ENCODE measurements around the gene PTPRJ. TPM values are rescaled to one million over a fixed set of nuclear protein-coding genes. Genes with fewer than 3 reads are reported as not detected.

The PTPRJ gene
- total and polyA plus RNA-seq, 2 donors (not counting 1 experiment from before 2014, with no cell fraction given) = 11.2 to 20.0 TPM

DNA sequence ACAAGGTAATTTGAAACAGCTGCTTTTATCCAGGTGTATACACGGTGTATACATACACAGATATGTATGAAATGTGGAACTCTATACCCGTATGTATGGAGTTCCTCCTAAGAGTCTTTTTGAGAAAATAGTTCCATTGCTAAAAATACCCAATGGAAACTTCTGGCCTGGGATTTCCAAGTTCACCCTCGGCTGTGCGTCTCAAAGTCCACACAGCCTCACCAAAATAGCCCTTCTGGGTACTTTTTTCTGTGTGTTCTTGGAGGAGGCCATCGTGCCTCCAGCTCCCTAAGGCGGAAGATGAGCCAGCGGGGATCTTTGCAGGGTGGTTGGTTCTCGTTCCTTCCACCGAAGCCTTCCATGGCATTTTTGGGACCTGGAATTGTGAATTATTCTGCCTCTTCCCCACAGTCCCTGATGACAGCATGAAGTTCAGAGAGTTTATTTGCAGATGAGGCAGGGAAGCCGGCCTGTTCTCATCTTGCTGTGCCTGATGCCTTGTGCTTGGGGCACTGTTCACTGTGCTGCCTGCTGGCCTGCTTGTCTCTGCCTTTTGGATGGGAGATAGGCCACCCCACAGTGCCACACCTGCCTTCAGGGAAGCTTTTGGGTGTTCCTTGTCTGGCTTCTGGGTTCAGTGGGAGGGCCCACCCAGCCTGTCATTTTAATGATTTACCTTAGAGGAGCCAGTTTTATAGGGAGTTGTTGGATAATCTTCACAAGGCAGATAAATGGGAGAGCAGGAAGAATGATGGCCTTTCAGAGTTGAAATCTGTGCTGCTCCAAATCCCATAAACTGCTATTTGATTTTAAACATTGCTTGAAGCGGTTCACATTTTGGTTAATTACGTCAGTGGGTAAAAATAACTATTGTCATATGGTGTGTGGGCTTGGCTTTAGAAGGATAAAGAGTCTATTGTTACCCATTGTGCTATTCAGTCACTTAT is 123.5 kb downstream of the PTPRJ start:
- no peaks in the 10 kb centered on the region for H3K27me3 ChIP-seq (replicated peaks in 1 of 4; ENCODE audit: control extremely low read depth in 1 of 4, control insufficient read depth in 3 of 4, insufficient read depth in 4 of 4, low read length in 3 of 4)
- H3K9me3 Mint-ChIP-seq (ENCODE audit: insufficient read depth) = no peaks in the 10 kb centered on the region
- ATAC-seq (ENCODE audit: low read depth) (no peak), DNase-seq (no peak)
- H3K4me3 Mint-ChIP-seq = no peak overlapping the region
- H3K79me2 ChIP-seq (ENCODE audit: control insufficient read depth, insufficient read depth, low read length) = peaks cover 86% of the 10 kb centered on the region
- ChIA-PET POLR2A (interaction anchor here (0.5 kb wide), 1 partner anchor 191 kb away, joined by 3 read pairs; no protein-coding TSS in a partner anchor), CTCF (interaction anchor here (0.9 to 10.3 kb wide), 3 partner anchors 84 to 248 kb away, joined by 3 to 193 read pairs (median 89); no protein-coding TSS in a partner anchor)
- intact Hi-C loops (cut with micrococcal nuclease) = loop anchor here (10.0 kb wide), 1 partner anchor 49 kb away; no protein-coding TSS in a partner anchor
- no peak overlapping the region for H3K9ac ChIP-seq (ENCODE audit: low read length)
- peaks cover 75% of the 10 kb centered on the region for H3K4me1 Mint-ChIP-seq
- no peaks in the 10 kb centered on the region for H3K27me3 Mint-ChIP-seq
- H3K4me3 ChIP-seq (ENCODE audit: control extremely low read depth in 1 of 5, extremely low read depth in 1 of 5, insufficient read depth in 1 of 5, low read depth in 2 of 5, low read length in 4 of 5) = no peak overlapping the region
- H3K27ac ChIP-seq (ENCODE audit: low read length in 2 of 2) = no peak overlapping the region
- no peak for TF ChIP-seq EZH2 (IDR thresholded peaks at IDR 0.05; ENCODE audit: borderline replicate concordance, insufficient read depth, low read depth, low read length, poor library complexity, severe bottlenecking)
- TF ChIP-seq, protein P1, sequence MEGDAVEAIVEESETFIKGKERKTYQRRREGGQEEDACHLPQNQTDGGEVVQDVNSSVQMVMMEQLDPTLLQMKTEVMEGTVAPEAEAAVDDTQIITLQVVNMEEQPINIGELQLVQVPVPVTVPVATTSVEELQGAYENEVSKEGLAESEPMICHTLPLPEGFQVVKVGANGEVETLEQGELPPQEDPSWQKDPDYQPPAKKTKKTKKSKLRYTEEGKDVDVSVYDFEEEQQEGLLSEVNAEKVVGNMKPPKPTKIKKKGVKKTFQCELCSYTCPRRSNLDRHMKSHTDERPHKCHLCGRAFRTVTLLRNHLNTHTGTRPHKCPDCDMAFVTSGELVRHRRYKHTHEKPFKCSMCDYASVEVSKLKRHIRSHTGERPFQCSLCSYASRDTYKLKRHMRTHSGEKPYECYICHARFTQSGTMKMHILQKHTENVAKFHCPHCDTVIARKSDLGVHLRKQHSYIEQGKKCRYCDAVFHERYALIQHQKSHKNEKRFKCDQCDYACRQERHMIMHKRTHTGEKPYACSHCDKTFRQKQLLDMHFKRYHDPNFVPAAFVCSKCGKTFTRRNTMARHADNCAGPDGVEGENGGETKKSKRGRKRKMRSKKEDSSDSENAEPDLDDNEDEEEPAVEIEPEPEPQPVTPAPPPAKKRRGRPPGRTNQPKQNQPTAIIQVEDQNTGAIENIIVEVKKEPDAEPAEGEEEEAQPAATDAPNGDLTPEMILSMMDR (IDR thresholded peaks at IDR 0.05) = no peak
- H3K27ac Mint-ChIP-seq = peak overlapping the region; percentile 54
- H3K36me3 ChIP-seq (replicated peaks in 1 of 2; ENCODE audit: control extremely low read depth in 1 of 2, control insufficient read depth in 1 of 2, extremely low read depth in 1 of 2, insufficient read depth in 2 of 2, low read length in 1 of 2) = no peaks in the 10 kb centered on the region
- WGBS (ENCODE audit: insufficient coverage) = 91% methylated on average over 5 of the region's 12 CpGs
- no peak overlapping the region for H2AFZ ChIP-seq (ENCODE audit: insufficient read depth, low read depth, low read length, poor library complexity, severe bottlenecking)
- no peak overlapping the region for H3K4me2 ChIP-seq (replicated peaks; ENCODE audit: low read depth, low read length, poor library complexity, severe bottlenecking)
- H3K9me3 ChIP-seq (ENCODE audit: control extremely low read depth in 1 of 3, control insufficient read depth in 2 of 3, insufficient read depth in 1 of 3, low read length in 2 of 3) = no peaks in the 10 kb centered on the region
- peaks cover 54 to 74% of the 10 kb centered on the region in 2 donors for H3K4me1 ChIP-seq (ENCODE audit: control insufficient read depth in 2 of 2, insufficient read depth in 2 of 2, low read length in 2 of 2)
- H4K20me1 ChIP-seq (ENCODE audit: control insufficient read depth, insufficient read depth, low read length, poor library complexity, severe bottlenecking) = peaks cover 7% of the 10 kb centered on the region

DNA sequence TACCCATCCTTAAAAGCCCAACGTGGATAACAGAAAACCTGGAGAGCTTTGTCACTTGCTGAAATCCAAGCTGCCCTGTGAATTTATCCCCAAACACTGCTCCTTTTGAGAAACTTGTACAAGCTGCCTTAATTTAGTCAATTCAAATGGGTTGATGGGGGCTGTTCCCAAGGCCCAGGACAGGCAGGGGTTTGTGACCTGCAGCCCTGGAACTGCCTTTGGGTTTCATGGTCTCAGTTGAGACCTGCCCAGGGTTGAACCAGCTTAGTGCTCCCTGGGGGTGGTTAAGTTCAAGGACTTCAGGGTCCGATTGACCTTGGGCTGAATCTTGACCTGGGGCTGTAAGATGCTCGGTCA is 124.2 kb downstream of the PTPRJ start:
- Mint-ChIP-seq H3K4me1 (peaks cover 80% of the 10 kb centered on the region), H3K4me3 (no peak overlapping the region), H3K27ac (peak overlapping the region; percentile 54), H3K27me3 (no peaks in the 10 kb centered on the region), H3K9me3 (ENCODE audit: insufficient read depth) (no peaks in the 10 kb centered on the region)
- DNase-seq (no peak), ATAC-seq (ENCODE audit: low read depth) (no peak)
- TF ChIP-seq EZH2 (IDR thresholded peaks at IDR 0.05; ENCODE audit: borderline replicate concordance, insufficient read depth, low read depth, low read length, poor library complexity, severe bottlenecking) = no peak
- TF ChIP-seq, protein P1 (IDR thresholded peaks at IDR 0.05) = no peak
- ChIA-PET POLR2A (interaction anchor here (1.4 kb wide), 1 partner anchor 149 kb away, joined by 3 read pairs; no protein-coding TSS in a partner anchor), CTCF (interaction anchor here (0.9 to 10.3 kb wide), 3 partner anchors 84 to 249 kb away, joined by 3 to 193 read pairs (median 89); no protein-coding TSS in a partner anchor)
- H3K79me2 ChIP-seq (ENCODE audit: control insufficient read depth, insufficient read depth, low read length) = peaks cover 82% of the 10 kb centered on the region
- no peaks in the 10 kb centered on the region for H3K36me3 ChIP-seq (replicated peaks in 1 of 2; ENCODE audit: control extremely low read depth in 1 of 2, control insufficient read depth in 1 of 2, extremely low read depth in 1 of 2, insufficient read depth in 2 of 2, low read length in 1 of 2)
- no peak overlapping the region for H3K4me2 ChIP-seq (replicated peaks; ENCODE audit: low read depth, low read length, poor library complexity, severe bottlenecking)
- no peak overlapping the region for H3K27ac ChIP-seq (ENCODE audit: low read length in 2 of 2)
- H3K4me3 ChIP-seq (ENCODE audit: control extremely low read depth in 1 of 5, extremely low read depth in 1 of 5, insufficient read depth in 1 of 5, low read depth in 2 of 5, low read length in 4 of 5) = no peak overlapping the region
- H3K9me3 ChIP-seq (ENCODE audit: control extremely low read depth in 1 of 3, control insufficient read depth in 2 of 3, insufficient read depth in 1 of 3, low read length in 2 of 3) = no peaks in the 10 kb centered on the region
- intact Hi-C loops (cut with micrococcal nuclease) = loop anchor here (10.0 kb wide), 1 partner anchor 50 kb away; no protein-coding TSS in a partner anchor
- 95% methylated on average over 2 of the region's 3 CpGs for WGBS (ENCODE audit: insufficient coverage)
- H3K9ac ChIP-seq (ENCODE audit: low read length) = no peak overlapping the region
- H4K20me1 ChIP-seq (ENCODE audit: control insufficient read depth, insufficient read depth, low read length, poor library complexity, severe bottlenecking) = peaks cover 7% of the 10 kb centered on the region
- H3K27me3 ChIP-seq (replicated peaks in 1 of 4; ENCODE audit: control extremely low read depth in 1 of 4, control insufficient read depth in 3 of 4, insufficient read depth in 4 of 4, low read length in 3 of 4) = no peaks in the 10 kb centered on the region
- no peak overlapping the region for H2AFZ ChIP-seq (ENCODE audit: insufficient read depth, low read depth, low read length, poor library complexity, severe bottlenecking)
- H3K4me1 ChIP-seq (ENCODE audit: control insufficient read depth in 2 of 2, insufficient read depth in 2 of 2, low read length in 2 of 2) = peaks cover 59 to 78% of the 10 kb centered on the region in 2 donors
